Kasumi-1 (cell line): Measurements from ENCODE around the gene KLHL7.
"Not testable (repeated sequence)": the region's sequence is repeated elsewhere in the genome, so short reads cannot be mapped to it uniquely, and the experiment has no call there.

Experiments
- DNase-seq, 2 experiments: peaks; one replicate each; lab custom pipeline; 2025; lab: John Stamatoyannopoulos, UW

KLHL7 gene

DNA sequence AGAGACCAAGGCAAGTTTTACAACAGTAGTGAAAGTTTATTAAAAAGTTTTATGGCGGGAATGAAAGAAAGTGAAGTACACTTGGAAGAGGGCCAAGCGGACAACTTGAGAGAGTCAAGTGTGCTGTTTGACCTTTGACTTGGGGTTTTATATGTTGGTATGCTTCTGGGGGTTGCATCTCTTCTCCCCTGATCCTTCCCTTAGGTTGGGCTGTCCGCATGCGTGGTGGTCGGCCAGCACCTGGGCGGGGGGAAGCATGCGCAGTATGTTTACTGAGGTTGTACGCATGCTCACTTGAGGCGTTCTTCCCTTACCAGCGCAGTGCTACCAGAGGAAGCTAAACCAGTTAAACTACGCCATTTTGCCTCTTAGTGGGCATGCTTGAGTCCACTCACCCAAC is 108.2 kb downstream of the KLHL7 start:
- no peak for DNase-seq

DNA sequence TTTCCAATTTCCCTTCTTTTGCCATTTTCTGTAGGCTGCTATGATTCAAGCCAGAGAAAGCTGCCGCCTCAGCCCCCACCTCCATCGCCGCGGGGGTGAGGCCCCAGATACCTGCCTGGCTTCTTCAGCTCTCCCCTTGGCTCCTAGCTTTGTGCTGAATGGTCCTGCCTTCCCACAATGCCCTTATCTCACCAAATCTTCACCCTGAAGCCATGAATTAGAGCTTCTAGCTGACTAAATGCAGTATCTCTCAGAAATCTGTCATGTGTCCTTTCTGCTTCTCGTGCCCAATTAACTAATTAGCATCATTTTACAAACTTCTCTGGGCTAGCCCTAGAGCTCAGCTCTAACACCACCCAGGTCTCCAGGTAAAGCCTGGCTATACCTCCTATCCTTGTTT is 108.8 kb downstream of the KLHL7 start:
- DNase-seq, result no peak

DNA sequence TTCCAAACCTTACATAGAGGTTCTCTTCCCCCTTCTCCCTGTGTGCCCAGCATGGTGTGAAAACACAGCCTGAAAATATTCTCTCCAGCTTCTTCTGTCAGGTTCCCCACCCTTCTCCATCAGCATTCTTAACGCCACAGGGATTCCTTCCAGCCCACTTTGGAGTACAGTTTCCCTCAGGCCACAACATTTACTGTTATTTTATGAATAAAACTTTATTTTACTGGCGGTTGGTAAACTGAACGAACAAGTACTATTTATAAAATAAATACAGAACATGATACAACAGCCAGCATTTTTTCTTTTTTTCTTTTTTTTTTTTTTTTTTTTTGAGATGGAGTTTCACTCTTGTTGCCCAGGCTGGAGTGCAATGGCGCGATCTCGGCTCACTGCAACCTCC is 109.4 kb downstream of the KLHL7 start:
- no peak for DNase-seq

DNA sequence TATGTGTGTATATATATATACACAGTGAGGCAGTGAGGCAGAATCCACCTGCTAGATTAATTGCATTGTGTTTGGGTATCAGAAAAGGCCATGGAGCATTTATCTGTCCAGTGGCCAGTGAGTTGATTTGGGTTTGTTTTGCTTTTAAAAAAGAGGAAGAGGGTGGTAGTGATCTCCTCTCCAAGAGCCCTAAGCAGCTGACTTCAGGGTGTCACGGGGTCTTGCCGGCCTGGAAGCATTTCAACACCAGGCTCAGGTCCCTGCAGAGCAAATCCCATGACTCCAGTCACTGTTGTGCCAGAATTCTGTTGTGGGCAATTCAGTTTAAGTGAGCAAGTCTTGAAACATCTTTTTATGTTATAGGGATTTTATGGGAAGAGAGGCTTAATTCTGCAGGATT is 110.4 kb downstream of the KLHL7 start:
- DNase-seq, result peak; percentile 75 to 89

DNA sequence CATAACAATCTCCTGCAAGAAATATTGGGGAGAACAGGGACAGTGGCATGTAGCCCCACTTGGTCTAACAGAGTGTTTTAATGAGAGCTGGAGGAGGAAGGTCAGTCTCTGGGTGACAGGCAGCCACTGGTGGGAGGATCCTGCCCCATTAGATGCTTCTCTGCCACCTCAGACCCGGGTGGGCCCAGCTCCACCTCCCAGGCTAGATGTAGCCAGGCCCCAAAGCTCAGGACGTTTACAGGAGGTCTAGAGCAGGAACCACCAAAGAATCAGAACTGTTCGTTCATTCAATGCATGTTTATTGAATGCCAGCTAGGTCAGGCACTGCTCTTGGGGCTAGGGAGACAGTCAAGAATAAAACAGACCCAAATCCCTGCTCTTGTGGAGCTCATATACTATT is 112.6 kb downstream of the KLHL7 start:
- DNase-seq, result no peak

DNA sequence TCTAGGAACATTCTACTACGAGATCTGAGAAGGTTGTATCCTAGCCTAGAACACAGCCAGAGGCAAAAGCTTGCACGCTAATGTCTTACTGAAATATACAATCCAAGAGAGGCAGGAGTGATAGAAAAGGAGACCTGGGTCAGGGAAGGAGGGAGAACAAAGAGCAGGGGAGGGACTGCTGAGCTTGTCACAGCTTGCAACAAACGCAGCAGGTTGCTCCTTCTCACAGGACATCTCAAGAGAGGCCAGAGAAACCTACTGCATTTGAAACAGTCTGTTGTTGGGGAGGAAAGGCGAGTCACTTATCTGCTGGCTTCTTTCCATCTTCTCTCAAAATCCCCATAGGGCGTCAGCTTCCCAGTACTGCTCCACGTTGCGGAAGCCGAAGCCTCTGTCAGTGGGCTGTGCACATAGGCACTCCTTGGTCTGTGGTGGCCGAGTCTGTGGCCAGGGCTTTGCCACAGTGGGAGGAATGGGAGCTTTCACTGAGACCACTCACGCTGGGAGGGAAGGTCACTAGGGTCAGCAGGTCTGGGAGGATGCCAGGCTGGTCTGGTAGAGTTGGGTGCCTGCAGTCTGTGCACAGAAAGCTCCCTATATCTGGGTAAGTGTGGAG is 115.2 kb downstream of the KLHL7 start:
- DNase-seq, result no peak

DNA sequence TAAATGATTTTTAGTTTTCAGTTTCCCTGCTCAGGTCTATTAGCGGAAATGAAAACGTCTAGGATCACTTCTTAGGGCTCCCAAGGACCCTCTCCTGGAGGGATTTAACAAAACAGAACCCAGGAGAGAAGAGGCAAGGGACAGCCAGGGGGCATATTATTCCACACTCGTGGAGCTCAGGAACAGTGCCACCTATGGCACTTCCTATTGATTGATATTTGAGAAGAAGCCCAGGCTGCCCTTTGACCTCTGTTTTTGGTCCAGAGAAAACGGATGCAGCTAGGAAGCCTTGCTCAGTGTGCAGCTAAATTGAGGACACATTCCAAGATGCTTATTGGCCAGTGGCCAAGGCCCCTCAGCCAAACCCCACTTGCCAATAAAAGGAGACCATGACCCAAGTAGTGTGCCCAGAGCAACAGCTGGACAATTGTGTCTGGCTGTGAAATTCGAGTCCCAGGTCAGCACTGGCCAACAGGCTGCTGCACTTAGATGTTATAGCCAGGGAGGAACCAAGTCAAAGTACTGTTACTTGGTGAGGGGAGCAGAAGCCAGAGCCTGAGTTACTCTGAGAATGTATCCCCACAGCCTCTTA is 117.0 kb downstream of the KLHL7 start:
- no peak for DNase-seq

DNA sequence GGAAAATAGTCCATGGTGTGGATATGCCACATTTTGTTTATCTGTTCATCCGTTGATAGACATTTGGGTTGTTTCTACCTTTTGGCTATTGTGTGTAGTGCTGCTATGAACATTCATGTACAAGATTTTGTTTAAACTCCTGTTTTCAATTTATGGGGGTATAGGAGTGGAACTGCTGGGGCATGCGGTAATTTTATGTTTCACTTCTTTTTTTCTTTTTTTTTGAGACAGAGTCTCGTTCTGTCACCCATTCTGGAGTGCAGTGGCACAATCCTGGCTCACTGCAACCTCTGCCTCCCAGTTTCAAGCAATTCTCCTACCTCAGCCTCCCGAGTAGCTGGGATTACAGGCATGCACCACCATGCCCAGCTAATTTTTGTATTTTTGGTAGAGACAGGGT is 118.8 kb downstream of the KLHL7 start:
- not testable (repeated sequence) for DNase-seq

DNA sequence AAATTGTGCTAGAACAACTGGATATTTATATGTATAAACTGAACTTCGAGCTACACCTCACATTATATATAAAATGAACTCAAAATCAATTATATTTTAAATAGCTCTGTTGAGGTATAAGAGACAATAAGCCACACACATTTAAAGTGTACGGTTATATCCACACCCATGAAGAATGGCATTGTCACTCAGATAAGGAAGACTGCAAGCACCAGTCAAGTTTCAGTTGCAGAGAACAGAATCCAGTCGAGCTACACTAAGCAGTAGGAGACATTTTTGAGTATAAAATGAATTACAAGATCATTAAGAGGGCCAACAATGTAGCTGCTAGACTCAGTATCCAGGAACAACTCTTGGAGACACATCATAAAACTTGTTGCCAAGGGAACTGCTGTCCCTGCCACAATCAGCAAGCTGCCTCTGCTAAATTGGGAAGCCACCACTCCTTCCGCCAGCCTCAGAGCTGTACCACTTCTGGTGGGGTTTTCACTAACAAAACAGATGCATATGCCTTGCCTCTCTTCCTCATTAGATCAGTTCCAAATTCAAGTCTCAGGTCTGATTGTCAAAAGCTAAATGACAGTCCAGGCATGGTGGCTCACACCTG is 121.4 kb downstream of the KLHL7 start:
- peak; percentile 24 to 25 for DNase-seq
